Heart left ventricle (tissue), 16 donors: ENCODE data around the gene MYBL2. TPM values are rescaled to one million over a fixed set of nuclear protein-coding genes. Genes with fewer than 3 reads are reported as not detected.
A peak's percentile ranks its signal among the peaks of the same experiment; 100 is the strongest.

ENCODE experiments used
- ATAC-seq, 4 donors: fragments of 200-7000 bp; cut with Tn5 transposase; one replicate each; pipeline ENCODE4 v1.9.1; 2020 to 2022; ENCODE audit warnings: moderate library complexity in 4 of 4, mild to moderate bottlenecking in 3 of 4, moderate number of reproducible peaks in 1 of 4
- DNase-seq, 5 donors: peaks; one replicate each; pipeline ENCODE4 v3.0.0-alpha.2; 2020
- H3K27ac ChIP-seq, 12 donors: fragments of 200-600 bp; sonication (generic) in 4 of 12; one replicate each; pipeline versions ENCODE4 v1.5.0 to v1.8.0; 2016 to 2022; ENCODE audit warnings: mild to moderate bottlenecking in 2 of 12
- H3K27me3 ChIP-seq, 9 donors: fragments of 200-600 bp; sonication (generic) in 2 of 9; one replicate each; pipeline versions ENCODE4 v1.5.1 to v1.8.0; 2016 to 2022; ENCODE audit warnings: mild to moderate bottlenecking in 3 of 9
- H3K36me3 ChIP-seq, 9 donors: fragments of 200-600 bp; sonication (generic) in 2 of 9; one replicate each; pipeline versions ENCODE4 v1.5.0 to v1.8.0; 2018 to 2022; ENCODE audit warnings: mild to moderate bottlenecking in 2 of 9
- H3K4me1 ChIP-seq, 12 donors: fragments of 200-600 bp; sonication (generic) in 4 of 12; one replicate each; pipeline versions ENCODE4 v1.5.0 to v1.8.0; 2016 to 2022; ENCODE audit warnings: mild to moderate bottlenecking in 3 of 12
- H3K4me3 ChIP-seq, 12 donors: fragments of 200-600 bp; sonication (generic) in 4 of 12; one replicate each; pipeline versions ENCODE4 v1.5.0 to v1.8.0; 2017 to 2022; ENCODE audit warnings: mild to moderate bottlenecking in 9 of 12, moderate library complexity in 4 of 12
- H3K9me3 ChIP-seq, 12 donors: fragments of 200-600 bp; sonication (generic) in 4 of 12; one replicate each; pipeline versions ENCODE4 v1.5.0 to v1.8.0; 2016 to 2022; ENCODE audit warnings: mild to moderate bottlenecking in 1 of 12
- POLR2A ChIP-seq, 2 donors: fragments of 450-650 bp; IDR thresholded peaks; one replicate each; pipeline ENCODE4 v1.6.1; 2017; ENCODE audit warnings: antibody characterized with exemption in 2 of 2, mild to moderate bottlenecking in 2 of 2, moderate library complexity in 2 of 2
- WGBS, 4 donors: extraction: QIAGEN DNeasy Blood & Tissue Kit in 2 of 4; methylation state at CpG; one replicate each; pipeline versions ENCODE4 v1.1.5 to v1.1.7; 2013 to 2018; 5-methylcytosine and 5-hydroxymethylcytosine counted together
- intact Hi-C, 10 donors: fragments of 100-400 bp; cut with DNase I; formaldehyde crosslinking; loops; one replicate each; pipeline versions ENCODE4 v1.11.1 to v1.14.2; 2022
- polyA plus RNA-seq, 2 donors: library from polyadenylated mRNA; stranded (reverse); fragments of 200-250 nt; gene quantifications; one replicate each; pipeline ENCODE4 v1.2.3, GENCODE V29; 2013
- total RNA-seq, 9 donors: library from RNA; depleted of rRNA in 2 of 9; stranded (reverse); fragments of >200 nt in 2 of 9; fragmentation: NEBNext Ultra II Directional in 3 of 9; extraction: Animal tissue kit (Norgen Biotek cat#: 25700) in 3 of 9; gene quantifications; one replicate each; pipeline versions ENCODE4 v1.1.0 to v1.2.4, GENCODE V29; 2016 to 2023
- TF ChIP-seq, protein P1 (sequence below), 12 donors: fragments of 200-600 bp; sonication (generic) in 4 of 12; IDR thresholded peaks; one replicate each; pipeline versions ENCODE4 v1.5.0 to v1.8.0; 2018 to 2022; ENCODE audit warnings: antibody characterized with exemption in 12 of 12, mild to moderate bottlenecking in 5 of 12
- donor health status: ischemic (EF 13 %, LVEDD 7.1; RV severe dilation, severe dysfunction).
- donor health status: healthy with polysubstance abuse.
- donor health status: DM: no; HTN: yes; CAD: no.
- donor health status: DM: no; HTN: no; CAD: no.
- donor health status: ischemic (EF 25% LVEDD 6.9; RV normal size, moderate dysfunction).
- donor health status: ischemic (EF 25% LVEDD 5.7; RV mildly dilated, moderate dysfunction).
- donor health status: healthy.
- donor health status: DM: yes; HTN: yes; CAD: no.
- donor health status: ischemic (EF 35%, LVEDD 5.7; RV mildly dilated, moderate dysfunction).
- donor health status: nonischemic (EF 11% LVEDD 7.7; RV severe dilation, severe dysfunction).
- donor health status: DM: yes; HTN: yes; CAD: no.
- donor health status: PGD.
- donor health status: ischemic (EF 29% LVEDD 5.4; RV normal size, mild dysfunction).
- donor health status: nonischemic (EF 23%, LVEDD 6.1; RV moderate dilation, normal function).

Gene MYBL2
- total and polyA plus RNA-seq, 11 donors: 0.07 to 7.9 (median 0.17) TPM; not detected in 2

DNA sequence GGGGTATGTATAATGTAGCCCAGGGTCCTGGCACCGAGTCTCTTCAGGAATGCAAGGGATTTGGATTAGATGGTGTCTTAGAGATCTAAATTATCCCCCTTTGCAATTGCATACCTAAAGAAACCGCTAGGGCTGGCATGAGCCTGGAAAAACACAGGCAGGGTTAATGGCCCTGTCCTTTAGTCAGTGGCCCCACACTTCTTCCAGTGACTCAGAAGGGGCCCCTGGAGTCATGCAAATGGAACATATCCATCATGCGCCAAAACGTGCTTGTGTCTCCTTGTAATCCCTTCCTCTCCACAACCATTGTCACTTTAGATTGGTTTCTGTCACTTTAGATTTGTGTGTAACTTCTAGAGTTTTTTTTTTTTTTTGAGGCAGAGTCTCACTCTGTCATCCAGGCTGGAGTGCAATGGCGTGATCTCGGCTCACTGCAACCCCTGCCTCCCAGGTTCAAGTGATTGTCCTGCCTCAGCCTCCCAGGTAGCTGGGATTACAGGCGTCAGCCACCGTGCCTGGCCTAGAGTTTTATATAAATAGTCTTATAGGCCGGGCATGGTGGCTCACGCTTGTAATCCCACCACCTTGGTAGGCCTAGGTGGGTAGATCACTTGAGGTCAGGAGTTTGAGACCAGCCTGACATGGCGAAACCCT, 8.7 kb upstream of the MYBL2 start:
- H3K9me3 ChIP-seq: no peaks in the 10 kb centered on the region
- H3K36me3 ChIP-seq: no peaks in the 10 kb centered on the region
- 79 to 87% (median 79%) methylated on average over 11 of the region's 11 CpGs for WGBS, 4 donors
- ATAC-seq (no peak), DNase-seq (no peak)
- H3K4me1 ChIP-seq: peaks cover 0 to 13% (median 0%) of the 10 kb centered on the region in 12 donors
- H3K27me3 ChIP-seq: peaks cover 0 to 4% (median 0%) of the 10 kb centered on the region in 9 donors
- intact Hi-C loops: no loop called here
- TF ChIP-seq POLR2A (IDR thresholded peaks at IDR 0.05): no peak
- TF ChIP-seq, protein P1, sequence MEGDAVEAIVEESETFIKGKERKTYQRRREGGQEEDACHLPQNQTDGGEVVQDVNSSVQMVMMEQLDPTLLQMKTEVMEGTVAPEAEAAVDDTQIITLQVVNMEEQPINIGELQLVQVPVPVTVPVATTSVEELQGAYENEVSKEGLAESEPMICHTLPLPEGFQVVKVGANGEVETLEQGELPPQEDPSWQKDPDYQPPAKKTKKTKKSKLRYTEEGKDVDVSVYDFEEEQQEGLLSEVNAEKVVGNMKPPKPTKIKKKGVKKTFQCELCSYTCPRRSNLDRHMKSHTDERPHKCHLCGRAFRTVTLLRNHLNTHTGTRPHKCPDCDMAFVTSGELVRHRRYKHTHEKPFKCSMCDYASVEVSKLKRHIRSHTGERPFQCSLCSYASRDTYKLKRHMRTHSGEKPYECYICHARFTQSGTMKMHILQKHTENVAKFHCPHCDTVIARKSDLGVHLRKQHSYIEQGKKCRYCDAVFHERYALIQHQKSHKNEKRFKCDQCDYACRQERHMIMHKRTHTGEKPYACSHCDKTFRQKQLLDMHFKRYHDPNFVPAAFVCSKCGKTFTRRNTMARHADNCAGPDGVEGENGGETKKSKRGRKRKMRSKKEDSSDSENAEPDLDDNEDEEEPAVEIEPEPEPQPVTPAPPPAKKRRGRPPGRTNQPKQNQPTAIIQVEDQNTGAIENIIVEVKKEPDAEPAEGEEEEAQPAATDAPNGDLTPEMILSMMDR (IDR thresholded peaks at IDR 0.05): no peak
- peak overlapping the region in 4 of 12 donors; percentile 9 to 68 (median 42) for H3K27ac ChIP-seq
- H3K4me3 ChIP-seq: peak overlapping the region in 10 of 12 donors; percentile 32 to 81 (median 64)

DNA sequence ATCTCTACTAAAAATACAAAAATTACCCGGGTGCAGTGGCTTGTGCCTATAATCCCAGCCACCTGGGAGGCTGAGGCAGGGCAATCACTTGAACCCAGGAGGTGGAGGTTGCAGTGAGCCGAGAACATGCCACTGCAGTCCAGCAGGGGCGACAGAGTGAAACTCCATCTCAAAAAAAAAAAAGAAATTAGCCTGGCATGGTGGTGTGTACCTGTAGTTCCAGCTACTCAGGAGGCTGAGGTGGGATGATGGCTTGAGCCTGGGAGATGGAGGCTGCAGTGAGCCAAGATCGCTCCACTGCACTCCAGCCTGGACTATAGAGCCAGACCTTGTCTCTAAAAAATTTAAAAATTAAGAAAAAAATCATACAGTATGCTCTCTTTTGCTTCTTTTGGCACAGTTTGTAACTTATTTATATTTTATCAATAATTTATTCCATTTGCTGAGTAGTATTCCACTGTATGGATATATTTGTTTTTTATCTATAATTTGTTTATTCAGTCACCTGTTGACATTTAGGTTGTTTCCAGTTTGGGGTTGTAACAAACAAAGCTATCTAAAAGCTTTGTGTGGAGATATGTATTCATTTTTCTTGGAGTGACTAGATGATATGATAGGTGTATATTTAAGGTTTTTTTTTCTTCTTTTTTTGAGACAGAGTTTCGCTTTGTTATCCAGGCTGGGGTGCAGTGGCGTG, 8.0 kb upstream of the MYBL2 start:
- peaks cover 0 to 4% (median 0%) of the 10 kb centered on the region in 9 donors for H3K27me3 ChIP-seq
- 90 to 95% (median 91%) methylated on average over 6 of the region's 6 CpGs for WGBS, 4 donors
- TF ChIP-seq POLR2A (IDR thresholded peaks at IDR 0.05): no peak
- TF ChIP-seq, protein P1 (IDR thresholded peaks at IDR 0.05): no peak
- no peak for DNase-seq
- H3K4me1 ChIP-seq: peaks cover 0 to 13% (median 0%) of the 10 kb centered on the region in 12 donors
- intact Hi-C loops: no loop called here
- H3K9me3 ChIP-seq: no peaks in the 10 kb centered on the region
- ATAC-seq: no peak
- no peak overlapping the region for H3K27ac ChIP-seq
- H3K36me3 ChIP-seq: no peaks in the 10 kb centered on the region
- H3K4me3 ChIP-seq: no peak overlapping the region

DNA sequence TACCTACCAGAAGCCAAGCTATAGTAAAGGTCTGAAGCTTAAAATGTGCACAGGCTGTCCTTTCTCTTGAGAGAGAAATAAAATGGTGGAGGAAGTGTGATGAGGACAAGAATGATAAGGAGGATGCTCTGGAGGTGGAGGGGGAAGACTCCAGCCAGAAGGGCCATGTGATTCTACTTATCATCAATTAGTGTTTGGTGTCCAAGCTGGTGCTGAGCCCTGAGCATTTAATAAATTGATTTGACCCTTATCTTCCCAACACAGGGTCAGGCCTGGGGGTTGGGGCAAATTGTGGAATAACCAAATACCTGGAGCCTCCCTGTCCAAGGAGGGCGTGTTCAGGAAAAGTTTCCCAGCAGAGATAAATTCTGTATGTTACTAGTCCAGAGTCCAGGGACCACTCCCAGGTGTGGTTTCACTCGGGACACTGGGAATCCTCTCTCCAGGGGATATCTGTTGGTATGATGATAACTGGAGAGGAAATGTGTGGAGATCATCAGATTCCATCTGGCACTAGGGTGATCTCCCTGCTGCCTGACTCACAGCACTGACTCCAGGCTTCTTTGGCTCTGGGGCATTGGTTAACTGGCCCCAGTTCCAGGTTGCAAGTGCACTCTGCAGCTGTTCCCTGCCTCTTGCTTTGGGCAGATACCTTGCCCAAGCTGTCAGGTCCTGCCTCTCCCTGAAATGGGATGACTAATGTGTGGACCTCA, 3.8 kb upstream of the MYBL2 start:
- ATAC-seq: no peak

More for the DNA sequence above, 3.8 kb upstream of the MYBL2 start:
- H3K36me3 ChIP-seq: no peaks in the 10 kb centered on the region
- H3K9me3 ChIP-seq: no peaks in the 10 kb centered on the region
- H3K27ac ChIP-seq: no peak overlapping the region
- intact Hi-C loops: no loop called here
- no peak for DNase-seq
- peaks cover 9 to 26% (median 15%) of the 10 kb centered on the region in 9 donors for H3K27me3 ChIP-seq
- peaks cover 0 to 14% (median 8%) of the 10 kb centered on the region in 12 donors for H3K4me1 ChIP-seq
- H3K4me3 ChIP-seq: no peak overlapping the region
- WGBS, 4 donors: 43 to 61% (median 48%) methylated on average over 2 of the region's 2 CpGs
- no peak for TF ChIP-seq POLR2A (IDR thresholded peaks at IDR 0.05)
- TF ChIP-seq, protein P1 (IDR thresholded peaks at IDR 0.05): no peak
